ENCODE results near the gene RNF220. TPM values are rescaled to one million over a fixed set of nuclear protein-coding genes. Genes with fewer than 3 reads are reported as not detected.

The RNF220 gene
- total and polyA plus RNA-seq, 2 donors (not counting 3 experiments of a cell fraction or from before 2014, with no cell fraction given), result 62.7 to 66.6 TPM

- Histone ChIP-seq H3K9me3 (replicated peaks; ENCODE audit: control insufficient read depth, insufficient read depth, low read length) (no peaks in the 10 kb centered on the region), H3K9ac (replicated peaks; ENCODE audit: extremely low read depth, insufficient read depth, low read length) (no peak overlapping the region), H3K9me1 (replicated peaks; ENCODE audit: control insufficient read depth, extremely low read depth, insufficient read depth, low read length) (no peaks in the 10 kb centered on the region), H2AFZ (ENCODE audit: low read depth, low read length) (no peak overlapping the region), H3K79me2 (ENCODE audit: control insufficient read depth, insufficient read depth, low read length) (no peaks in the 10 kb centered on the region), H3K27ac (ENCODE audit: insufficient read depth, low read depth, low read length) (no peak overlapping the region), H3K4me3 (replicated peaks in 1 of 3; ENCODE audit: insufficient read depth in 1 of 3, low read depth in 1 of 3, low read length in 3 of 3) (no peak overlapping the region), H4K20me1 (replicated peaks; ENCODE audit: control insufficient read depth, extremely low read depth, insufficient read depth, low read length) (no peaks in the 10 kb centered on the region), H3K4me2 (ENCODE audit: insufficient read depth, low read length) (no peak overlapping the region), H3K36me3 (ENCODE audit: control insufficient read depth in 2 of 2, extremely low read depth in 1 of 2, insufficient read depth in 2 of 2, low read length in 2 of 2) (no peaks in the 10 kb centered on the region), H3K4me1 (ENCODE audit: control insufficient read depth, extremely low read depth, insufficient read depth, low read length) (no peaks in the 10 kb centered on the region), H3K27me3 (ENCODE audit: control insufficient read depth in 2 of 2, insufficient read depth in 2 of 2, low read length in 2 of 2) (peaks cover 0 to 13% of the 10 kb centered on the region in 2 experiments)
- BruUV-seq (replicated peaks), result no TSS peak
- TF ChIP-seq MYC (IDR thresholded peaks at IDR 0.05; ENCODE audit: low read depth, low read length) (no peak), POLR2A (IDR thresholded peaks at IDR 0.05; ENCODE audit: low read depth, low read length) (no peak), GATA2 (IDR thresholded peaks at IDR 0.05; ENCODE audit: insufficient read depth, insufficient read length, low read depth, low read length) (no peak), JUN (IDR thresholded peaks at IDR 0.05; ENCODE audit: borderline replicate concordance, insufficient read depth, insufficient read length, low read depth) (no peak), CTCF (IDR thresholded peaks at IDR 0.05; ENCODE audit: extremely low read depth in 1 of 2, insufficient read depth in 1 of 2, low read depth in 1 of 2, low read length in 2 of 2) (no peak), MAX (IDR thresholded peaks at IDR 0.05; ENCODE audit: insufficient read depth, insufficient read length) (no peak), FOS (IDR thresholded peaks at IDR 0.05; ENCODE audit: borderline replicate concordance, insufficient read depth, low read length) (no peak), POLR2AphosphoS5 (IDR thresholded peaks at IDR 0.05; ENCODE audit: insufficient read depth, low read depth, low read length) (no peak), EZH2 (IDR thresholded peaks at IDR 0.05; ENCODE audit: borderline replicate concordance, low read depth, low read length, severe bottlenecking) (no peak)
- dilution Hi-C loops (cut with MboI; ENCODE audit: extremely low pct_ligation_motif_present, low sequenced_read_pairs) (no loop called here), intact Hi-C loops (cut with micrococcal nuclease) (no loop called here)
- DNase-seq (ENCODE audit: low read depth, low spot score) (no peak), FAIRE-seq (no peak)
- ChIA-PET CTCF (interaction anchor here (0.7 to 1.5 kb wide), 4 partner anchors 10 to 166 kb away, joined by 3 to 6 read pairs (median 4); no protein-coding TSS in a partner anchor), POLR2A (no interaction called here)
Observed at GRCh38 chr1:44543786-44544185, 138.7 kb downstream of the RNF220 start.
